Ishikawa (cell line): ENCODE results near the gene KBTBD12.

Experiments
- CEBPB ChIP-seq: IDR thresholded peaks from 2 replicates; pipeline ENCODE4 v1.6.1; 2012
- CREB1 ChIP-seq: IDR thresholded peaks from 2 replicates; pipeline ENCODE4 v1.6.1; 2012; ENCODE audit warnings: low read depth
- EP300 ChIP-seq: IDR thresholded peaks from 2 replicates; pipeline ENCODE4 v1.6.1; 2012; ENCODE audit warnings: borderline replicate concordance
- FOXM1 ChIP-seq: IDR thresholded peaks from 2 replicates; pipeline ENCODE4 v1.6.1; 2012; ENCODE audit warnings: low read depth, borderline replicate concordance
- RAD21 ChIP-seq: IDR thresholded peaks from 2 replicates; pipeline ENCODE4 v1.6.1; 2012; ENCODE audit warnings: low read depth
- TF ChIP-seq, protein P1 (sequence below): IDR thresholded peaks from 2 replicates; pipeline ENCODE4 v1.6.1; 2012
- TF ChIP-seq, protein P2 (sequence below): IDR thresholded peaks from 2 replicates; pipeline ENCODE4 v1.6.1; 2012; ENCODE audit warnings: low read depth, mild to moderate bottlenecking

DNA sequence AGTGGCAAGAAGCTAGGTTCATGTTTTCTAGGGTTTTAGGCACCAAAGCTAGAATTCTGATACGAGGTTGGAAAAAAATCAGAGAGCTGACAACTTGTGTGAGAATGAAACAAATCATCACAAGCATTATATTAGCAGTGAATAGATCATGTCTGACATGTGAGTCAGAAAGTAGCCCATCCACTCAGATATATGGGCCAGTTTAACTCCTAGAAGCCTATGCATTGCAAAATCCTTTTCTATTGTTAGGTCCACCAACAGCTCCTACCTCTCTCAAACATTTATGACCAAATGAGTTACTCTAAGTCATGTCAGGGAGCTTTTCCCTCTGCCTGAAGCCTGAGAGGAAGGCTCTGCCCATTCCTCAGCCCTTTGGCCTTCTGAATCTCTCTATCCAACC is 44.0 kb downstream of the KBTBD12 start:
- no peak for TF ChIP-seq FOXM1
- TF ChIP-seq RAD21 = no peak
- TF ChIP-seq, protein P1, sequence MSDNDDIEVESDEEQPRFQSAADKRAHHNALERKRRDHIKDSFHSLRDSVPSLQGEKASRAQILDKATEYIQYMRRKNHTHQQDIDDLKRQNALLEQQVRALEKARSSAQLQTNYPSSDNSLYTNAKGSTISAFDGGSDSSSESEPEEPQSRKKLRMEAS = no peak
- TF ChIP-seq, protein P2, sequence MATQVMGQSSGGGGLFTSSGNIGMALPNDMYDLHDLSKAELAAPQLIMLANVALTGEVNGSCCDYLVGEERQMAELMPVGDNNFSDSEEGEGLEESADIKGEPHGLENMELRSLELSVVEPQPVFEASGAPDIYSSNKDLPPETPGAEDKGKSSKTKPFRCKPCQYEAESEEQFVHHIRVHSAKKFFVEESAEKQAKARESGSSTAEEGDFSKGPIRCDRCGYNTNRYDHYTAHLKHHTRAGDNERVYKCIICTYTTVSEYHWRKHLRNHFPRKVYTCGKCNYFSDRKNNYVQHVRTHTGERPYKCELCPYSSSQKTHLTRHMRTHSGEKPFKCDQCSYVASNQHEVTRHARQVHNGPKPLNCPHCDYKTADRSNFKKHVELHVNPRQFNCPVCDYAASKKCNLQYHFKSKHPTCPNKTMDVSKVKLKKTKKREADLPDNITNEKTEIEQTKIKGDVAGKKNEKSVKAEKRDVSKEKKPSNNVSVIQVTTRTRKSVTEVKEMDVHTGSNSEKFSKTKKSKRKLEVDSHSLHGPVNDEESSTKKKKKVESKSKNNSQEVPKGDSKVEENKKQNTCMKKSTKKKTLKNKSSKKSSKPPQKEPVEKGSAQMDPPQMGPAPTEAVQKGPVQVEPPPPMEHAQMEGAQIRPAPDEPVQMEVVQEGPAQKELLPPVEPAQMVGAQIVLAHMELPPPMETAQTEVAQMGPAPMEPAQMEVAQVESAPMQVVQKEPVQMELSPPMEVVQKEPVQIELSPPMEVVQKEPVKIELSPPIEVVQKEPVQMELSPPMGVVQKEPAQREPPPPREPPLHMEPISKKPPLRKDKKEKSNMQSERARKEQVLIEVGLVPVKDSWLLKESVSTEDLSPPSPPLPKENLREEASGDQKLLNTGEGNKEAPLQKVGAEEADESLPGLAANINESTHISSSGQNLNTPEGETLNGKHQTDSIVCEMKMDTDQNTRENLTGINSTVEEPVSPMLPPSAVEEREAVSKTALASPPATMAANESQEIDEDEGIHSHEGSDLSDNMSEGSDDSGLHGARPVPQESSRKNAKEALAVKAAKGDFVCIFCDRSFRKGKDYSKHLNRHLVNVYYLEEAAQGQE = no peak
- TF ChIP-seq CREB1 = no peak
- TF ChIP-seq EP300 = no peak
- no peak for TF ChIP-seq CEBPB
